HepG2 (cell line): ENCODE measurements around the gene TSPAN13. TPM values are rescaled to one million over a fixed set of nuclear protein-coding genes. Genes with fewer than 3 reads are reported as not detected.

ENCODE experiments used
- ATAC-seq: fragments of 200-7000 bp; cut with Tn5 transposase; 3 replicates; pipeline ENCODE4 v1.9.1; 2020; ENCODE audit warnings: mild to moderate bottlenecking, moderate library complexity
- BruUV-seq: library from RNA; stranded (reverse); fragments of 400-500 nt; replicated peaks from 2 replicates; lab custom pipeline; 2021; lab: Mats Ljungman, UMichigan
- CTCF ChIA-PET: fragments of 300-600 bp; formaldehyde crosslinking; extraction: SDS; loops from one replicate; lab custom pipeline; 2021; ENCODE audit warnings: low total read pairs, inconsistent platforms, low intra/inter-chr PET ratio; lab: Yijun Ruan, JAX
- POLR2A ChIA-PET: fragments of 350-600 bp; sonication (Branson Sonifier 250); formaldehyde crosslinking; loops from one replicate; lab custom pipeline; 2020; ENCODE audit warnings: antibody characterized with exemption, inconsistent platforms; lab: Yijun Ruan, JAX
- DNase-seq: peaks from one replicate; pipeline ENCODE4 v3.0.0-alpha.2; 2015; ENCODE audit warnings: low spot score
- FAIRE-seq: peaks from 3 replicates; lab custom pipeline; 2011; peaks lifted over from hg19 to GRCh38; lab: Jason Lieb, UNC
- H2AFZ ChIP-seq: one replicate; pipeline ENCODE4 v1.6.1; 2011; ENCODE audit warnings: low read length, inconsistent platforms
- H3K27ac ChIP-seq: fragments of 300-600 bp; 3 replicates; pipeline ENCODE4 v1.8.0; 2011; ENCODE audit warnings: mixed run types, mild to moderate bottlenecking, mixed read lengths, low read length, inconsistent platforms; ENCODE audit not compliant: insufficient read depth; ENCODE audit errors: extremely low read length
- H3K27me3 ChIP-seq, 2 experiments: fragments of 200-600 bp in 1 of 2; 2 replicates in 1 of 2; 3 replicates in 1 of 2; pipeline versions ENCODE4 v1.6.0 to v1.8.0; 2011; ENCODE audit warnings: low read length in 2 of 2, mild to moderate bottlenecking in 2 of 2, moderate library complexity in 2 of 2, inconsistent platforms in 1 of 2; ENCODE audit not compliant: insufficient read depth in 2 of 2, control insufficient read depth in 1 of 2
- H3K36me3 ChIP-seq, 2 experiments: fragments of 200-600 bp in 1 of 2; replicated peaks in 1 of 2; 2 replicates in 1 of 2; 3 replicates in 1 of 2; pipeline versions ENCODE4 v1.5.1 to v1.8.0; 2011; ENCODE audit warnings: low read length in 2 of 2, inconsistent platforms in 1 of 2; ENCODE audit not compliant: insufficient read depth in 2 of 2, control insufficient read depth in 1 of 2
- H3K4me1 ChIP-seq: 2 replicates; pipeline ENCODE4 v1.5.1; 2012; ENCODE audit warnings: low read length, inconsistent platforms; ENCODE audit not compliant: insufficient read depth
- H3K4me2 ChIP-seq: 2 replicates; pipeline ENCODE4 v1.6.0; 2011; ENCODE audit warnings: low read depth, low read length, inconsistent platforms
- H3K4me3 ChIP-seq, 3 experiments: fragments of 200-600 bp in 1 of 3; sonication (generic), shearing (Covaris generic) in 1 of 3; replicated peaks in 1 of 3; 2 replicates each; pipeline ENCODE4 v1.5.1; 2011 to 2016; ENCODE audit warnings: low read length in 3 of 3, inconsistent platforms in 2 of 3, low read depth in 2 of 3, mild to moderate bottlenecking in 2 of 3, control low read depth in 1 of 3, mixed read lengths in 1 of 3; ENCODE audit not compliant: insufficient read depth in 1 of 3
- H3K79me2 ChIP-seq: one replicate; pipeline ENCODE4 v1.6.1; 2011; ENCODE audit warnings: low read length, inconsistent platforms; ENCODE audit not compliant: insufficient read depth
- H3K9ac ChIP-seq: 2 replicates; pipeline ENCODE4 v1.6.0; 2011; ENCODE audit warnings: mild to moderate bottlenecking, low read depth, low read length, inconsistent platforms; ENCODE audit not compliant: insufficient read depth
- H3K9me3 ChIP-seq: 2 replicates; pipeline ENCODE4 v1.5.1; 2012; ENCODE audit warnings: mild to moderate bottlenecking, low read length
- H4K20me1 ChIP-seq: 2 replicates; pipeline ENCODE4 v1.6.0; 2011; ENCODE audit warnings: inconsistent platforms, mild to moderate bottlenecking, low read length, moderate library complexity; ENCODE audit not compliant: insufficient read depth
- PAF1 ChIP-seq: IDR thresholded peaks from 2 replicates; pipeline ENCODE4 v1.6.1; 2016; ENCODE audit warnings: missing genetic modification reagents, missing compliant biosample characterization
- SP4 ChIP-seq: sonication (generic); formaldehyde crosslinking; IDR thresholded peaks from 2 replicates; pipeline ENCODE4 v1.8.1; 2023; ENCODE audit warnings: mild to moderate bottlenecking, missing genetic modification reagents
- THAP11 ChIP-seq: IDR thresholded peaks from 2 replicates; pipeline ENCODE4 v1.6.1; 2016; ENCODE audit warnings: missing biosample characterization, missing genetic modification reagents
- ZNF260 ChIP-seq: sonication (generic); formaldehyde crosslinking; IDR thresholded peaks from 2 replicates; pipeline ENCODE4 v1.4.0; 2020; ENCODE audit warnings: missing genetic modification reagents, low read depth, mild to moderate bottlenecking, borderline replicate concordance
- ZNF510 ChIP-seq: sonication (generic); formaldehyde crosslinking; IDR thresholded peaks from 2 replicates; pipeline ENCODE4 v1.4.0; 2020; ENCODE audit warnings: low read depth, mild to moderate bottlenecking, missing genetic modification reagents
- ZNF572 ChIP-seq: sonication (generic); formaldehyde crosslinking; IDR thresholded peaks from 2 replicates; pipeline ENCODE4 v1.5.1; 2020; ENCODE audit warnings: mild to moderate bottlenecking, missing genetic modification reagents
- WGBS: methylation state at CpG from one replicate; pipeline ENCODE4 v1.1.6; 2017; ENCODE audit warnings: low lambda C conversion rate; 5-methylcytosine and 5-hydroxymethylcytosine counted together
- in situ Hi-C: cut with HindIII; loops from 2 replicates; pipeline ENCODE4 v1.10.0; 2017; ENCODE audit warnings: low pct_unique_long_range_greater_than_20kb; ENCODE audit not compliant: extremely low pct_ligation_motif_present
- intact Hi-C: fragments of 100-400 bp; cut with micrococcal nuclease; formaldehyde crosslinking; loops from one replicate; pipeline ENCODE4 v1.10.0; 2022; ENCODE audit not compliant: unreplicated experiment
- polyA plus RNA-seq, 8 experiments: library from polyadenylated mRNA; depleted of rRNA in 3 of 8; stranded (reverse) in 7 of 8; unstranded in 1 of 8; fragments of >200 nt; fragmentation: Illumina TruSeq in 4 of 8; extraction: Trizol in 4 of 8; gene quantifications; 2 replicates each; pipeline versions ENCODE4 v1.2.1 to v1.2.3, GENCODE V29; 2011 to 2016; ENCODE audit warnings: low read depth in 4 of 8, missing spikeins in 1 of 8, mixed read lengths in 1 of 8; ENCODE audit not compliant: insufficient read depth in 1 of 8
- total RNA-seq, 5 experiments: library from RNA; depleted of rRNA; stranded (reverse); fragments of >200 nt; fragmentation: Illumina TruSeq; extraction: Trizol; gene quantifications; 2 replicates each; pipeline ENCODE4 v1.2.3, GENCODE V29; 2016; ENCODE audit warnings: low read depth in 1 of 5
- TF ChIP-seq, protein P1 (sequence below): sonication (generic); formaldehyde crosslinking; IDR thresholded peaks from 2 replicates; pipeline ENCODE4 v1.5.0; 2020; ENCODE audit warnings: missing genetic modification reagents, mild to moderate bottlenecking, borderline replicate concordance
- TF ChIP-seq, protein P2 (sequence below): sonication (generic); formaldehyde crosslinking; IDR thresholded peaks from 2 replicates; pipeline ENCODE4 v1.5.0; 2020; ENCODE audit warnings: missing genetic modification reagents, mild to moderate bottlenecking, borderline replicate concordance
- TF ChIP-seq, protein P3 (sequence below): sonication (generic); formaldehyde crosslinking; IDR thresholded peaks from 2 replicates; pipeline ENCODE4 v1.5.0; 2020; ENCODE audit warnings: mild to moderate bottlenecking, missing genetic modification reagents, borderline replicate concordance
- TF ChIP-seq, protein P4 (sequence below): sonication (generic); formaldehyde crosslinking; IDR thresholded peaks from 2 replicates; pipeline ENCODE4 v1.8.0; 2022; ENCODE audit warnings: mild to moderate bottlenecking, missing genetic modification reagents; ENCODE audit not compliant: insufficient replicate concordance

The TSPAN13 gene
- total and polyA plus RNA-seq, 2 of the 13 experiments (the other 11 are each of a cell fraction or from before 2014, with no cell fraction given): 5.8 to 6.2 TPM

DNA sequence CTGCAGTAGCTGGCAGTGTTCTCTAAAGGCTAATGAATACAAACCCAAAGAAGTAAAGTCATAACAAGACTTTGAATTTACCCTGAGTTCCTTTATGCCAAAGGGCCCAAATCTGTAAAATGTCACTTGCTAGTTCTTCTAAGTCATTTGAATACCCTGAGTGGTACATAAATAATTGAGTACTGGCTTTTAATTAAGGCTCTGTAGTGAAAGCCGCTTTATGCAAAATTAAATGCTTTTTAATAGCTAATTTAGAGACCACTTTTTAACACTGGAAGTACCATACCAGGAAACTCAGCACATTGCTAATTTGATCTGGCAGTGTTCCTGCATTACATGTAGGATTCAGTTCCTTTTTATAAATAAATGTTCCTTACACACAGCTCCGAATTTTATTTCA, 24.0 kb upstream of the TSPAN13 start:
- intact Hi-C loops: no loop called here
- H2AFZ ChIP-seq: no peak overlapping the region
- no peaks in the 10 kb centered on the region for H3K79me2 ChIP-seq
- ChIA-PET CTCF (no interaction called here), POLR2A (no interaction called here)
- BruUV-seq: no TSS peak
- H3K9ac ChIP-seq: no peak overlapping the region
- H3K36me3 ChIP-seq: no peaks in the 10 kb centered on the region
- TF ChIP-seq ZNF572 (CRISPR knock-in tag) (no peak), ZNF260 (no peak), SP4 (CRISPR knock-in tag) (no peak), THAP11 (CRISPR knock-in tag) (no peak), PAF1 (CRISPR knock-in tag) (no peak), ZNF510 (no peak)
- TF ChIP-seq, protein P1, sequence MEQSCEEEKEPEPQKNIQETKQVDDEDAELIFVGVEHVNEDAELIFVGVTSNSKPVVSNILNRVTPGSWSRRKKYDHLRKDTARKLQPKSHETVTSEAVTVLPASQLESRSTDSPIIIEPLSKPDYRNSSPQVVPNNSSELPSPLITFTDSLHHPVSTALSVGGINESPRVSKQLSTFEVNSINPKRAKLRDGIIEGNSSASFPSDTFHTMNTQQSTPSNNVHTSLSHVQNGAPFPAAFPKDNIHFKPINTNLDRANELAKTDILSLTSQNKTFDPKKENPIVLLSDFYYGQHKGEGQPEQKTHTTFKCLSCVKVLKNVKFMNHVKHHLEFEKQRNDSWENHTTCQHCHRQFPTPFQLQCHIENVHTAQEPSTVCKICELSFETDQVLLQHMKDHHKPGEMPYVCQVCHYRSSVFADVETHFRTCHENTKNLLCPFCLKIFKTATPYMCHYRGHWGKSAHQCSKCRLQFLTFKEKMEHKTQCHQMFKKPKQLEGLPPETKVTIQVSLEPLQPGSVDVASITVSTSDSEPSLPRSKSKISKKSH: no peak
- TF ChIP-seq, protein P2, sequence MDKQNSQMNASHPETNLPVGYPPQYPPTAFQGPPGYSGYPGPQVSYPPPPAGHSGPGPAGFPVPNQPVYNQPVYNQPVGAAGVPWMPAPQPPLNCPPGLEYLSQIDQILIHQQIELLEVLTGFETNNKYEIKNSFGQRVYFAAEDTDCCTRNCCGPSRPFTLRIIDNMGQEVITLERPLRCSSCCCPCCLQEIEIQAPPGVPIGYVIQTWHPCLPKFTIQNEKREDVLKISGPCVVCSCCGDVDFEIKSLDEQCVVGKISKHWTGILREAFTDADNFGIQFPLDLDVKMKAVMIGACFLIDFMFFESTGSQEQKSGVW (CRISPR knock-in tag): no peak
- TF ChIP-seq, protein P3, sequence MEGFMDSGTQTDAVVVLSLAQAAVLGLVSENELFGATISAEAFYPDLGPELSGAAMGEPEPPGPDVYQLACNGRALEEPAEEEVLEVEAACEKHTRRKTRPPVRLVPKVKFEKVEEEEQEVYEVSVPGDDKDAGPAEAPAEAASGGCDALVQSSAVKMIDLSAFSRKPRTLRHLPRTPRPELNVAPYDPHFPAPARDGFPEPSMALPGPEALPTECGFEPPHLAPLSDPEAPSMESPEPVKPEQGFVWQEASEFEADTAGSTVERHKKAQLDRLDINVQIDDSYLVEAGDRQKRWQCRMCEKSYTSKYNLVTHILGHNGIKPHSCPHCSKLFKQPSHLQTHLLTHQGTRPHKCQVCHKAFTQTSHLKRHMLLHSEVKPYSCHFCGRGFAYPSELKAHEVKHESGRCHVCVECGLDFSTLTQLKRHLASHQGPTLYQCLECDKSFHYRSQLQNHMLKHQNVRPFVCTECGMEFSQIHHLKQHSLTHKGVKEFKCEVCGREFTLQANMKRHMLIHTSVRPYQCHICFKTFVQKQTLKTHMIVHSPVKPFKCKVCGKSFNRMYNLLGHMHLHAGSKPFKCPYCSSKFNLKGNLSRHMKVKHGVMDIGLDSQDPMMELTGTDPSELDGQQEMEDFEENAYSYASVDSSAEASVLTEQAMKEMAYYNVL: no peak
- TF ChIP-seq, protein P4, sequence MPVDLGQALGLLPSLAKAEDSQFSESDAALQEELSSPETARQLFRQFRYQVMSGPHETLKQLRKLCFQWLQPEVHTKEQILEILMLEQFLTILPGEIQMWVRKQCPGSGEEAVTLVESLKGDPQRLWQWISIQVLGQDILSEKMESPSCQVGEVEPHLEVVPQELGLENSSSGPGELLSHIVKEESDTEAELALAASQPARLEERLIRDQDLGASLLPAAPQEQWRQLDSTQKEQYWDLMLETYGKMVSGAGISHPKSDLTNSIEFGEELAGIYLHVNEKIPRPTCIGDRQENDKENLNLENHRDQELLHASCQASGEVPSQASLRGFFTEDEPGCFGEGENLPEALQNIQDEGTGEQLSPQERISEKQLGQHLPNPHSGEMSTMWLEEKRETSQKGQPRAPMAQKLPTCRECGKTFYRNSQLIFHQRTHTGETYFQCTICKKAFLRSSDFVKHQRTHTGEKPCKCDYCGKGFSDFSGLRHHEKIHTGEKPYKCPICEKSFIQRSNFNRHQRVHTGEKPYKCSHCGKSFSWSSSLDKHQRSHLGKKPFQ (CRISPR knock-in tag): no peak
- in situ Hi-C loops: no loop called here
- H3K27ac ChIP-seq: no peak overlapping the region
- no peak overlapping the region for H3K4me2 ChIP-seq
- no peak for ATAC-seq
- no peak for FAIRE-seq
- no peaks in the 10 kb centered on the region for H4K20me1 ChIP-seq
- WGBS: 44% methylated on average over 2 of the region's 2 CpGs
- H3K9me3 ChIP-seq: no peaks in the 10 kb centered on the region
- no peak for DNase-seq
- no peaks in the 10 kb centered on the region for H3K4me1 ChIP-seq
- H3K4me3 ChIP-seq: no peak overlapping the region
- H3K27me3 ChIP-seq: no peaks in the 10 kb centered on the region
